Tibial nerve (tissue), 4 donors: ENCODE data around the gene VRK1.

Source experiments
- EP300 ChIP-seq, 2 donors: sonication (generic); formaldehyde crosslinking; IDR thresholded peaks; one replicate each; pipeline ENCODE4 v1.6.1; 2017; ENCODE audit warnings: antibody characterized with exemption in 2 of 2, mild to moderate bottlenecking in 1 of 2
- POLR2A ChIP-seq, 2 donors: fragments of 450-650 bp; IDR thresholded peaks; one replicate each; pipeline ENCODE4 v1.6.1; 2017; ENCODE audit warnings: antibody characterized with exemption in 2 of 2, mild to moderate bottlenecking in 2 of 2, moderate library complexity in 2 of 2
- TF ChIP-seq, protein P1 (sequence below), 5 experiments: fragments of 200-600 bp in 3 of 5; fragments of 450-650 bp in 2 of 5; sonication (generic) in 3 of 5; IDR thresholded peaks; one replicate each; pipeline ENCODE4 v1.5.1; 2016 to 2019; ENCODE audit warnings: antibody characterized with exemption in 5 of 5, mild to moderate bottlenecking in 3 of 5, moderate library complexity in 2 of 5

DNA sequence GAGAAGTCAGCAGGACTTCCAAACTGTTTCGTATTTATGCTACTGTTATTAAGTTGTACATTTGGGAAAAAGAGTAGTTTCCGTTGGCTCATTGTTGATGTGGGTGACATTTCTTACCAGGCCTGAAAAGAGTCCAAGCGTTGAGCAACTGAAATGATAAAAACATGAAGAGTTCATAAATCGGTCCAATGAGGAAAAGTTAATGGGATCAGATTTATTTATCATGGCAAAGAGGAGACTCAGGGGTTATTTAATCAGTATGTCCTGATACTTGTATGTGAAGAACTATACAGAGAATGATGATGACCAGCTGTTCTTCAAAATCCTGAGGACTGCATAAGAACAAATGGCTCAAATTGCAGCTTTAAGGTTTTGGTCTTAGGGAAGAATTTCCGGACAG, 7.7 kb downstream of the VRK1 start:
- TF ChIP-seq, protein P1, sequence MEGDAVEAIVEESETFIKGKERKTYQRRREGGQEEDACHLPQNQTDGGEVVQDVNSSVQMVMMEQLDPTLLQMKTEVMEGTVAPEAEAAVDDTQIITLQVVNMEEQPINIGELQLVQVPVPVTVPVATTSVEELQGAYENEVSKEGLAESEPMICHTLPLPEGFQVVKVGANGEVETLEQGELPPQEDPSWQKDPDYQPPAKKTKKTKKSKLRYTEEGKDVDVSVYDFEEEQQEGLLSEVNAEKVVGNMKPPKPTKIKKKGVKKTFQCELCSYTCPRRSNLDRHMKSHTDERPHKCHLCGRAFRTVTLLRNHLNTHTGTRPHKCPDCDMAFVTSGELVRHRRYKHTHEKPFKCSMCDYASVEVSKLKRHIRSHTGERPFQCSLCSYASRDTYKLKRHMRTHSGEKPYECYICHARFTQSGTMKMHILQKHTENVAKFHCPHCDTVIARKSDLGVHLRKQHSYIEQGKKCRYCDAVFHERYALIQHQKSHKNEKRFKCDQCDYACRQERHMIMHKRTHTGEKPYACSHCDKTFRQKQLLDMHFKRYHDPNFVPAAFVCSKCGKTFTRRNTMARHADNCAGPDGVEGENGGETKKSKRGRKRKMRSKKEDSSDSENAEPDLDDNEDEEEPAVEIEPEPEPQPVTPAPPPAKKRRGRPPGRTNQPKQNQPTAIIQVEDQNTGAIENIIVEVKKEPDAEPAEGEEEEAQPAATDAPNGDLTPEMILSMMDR (IDR thresholded peaks at IDR 0.05) = no peak
- TF ChIP-seq EP300 (IDR thresholded peaks at IDR 0.05) = no peak
- TF ChIP-seq POLR2A (IDR thresholded peaks at IDR 0.05) = no peak
